Stimulated activated CD4-positive, alpha-beta T cell treated with anti-CD3 and anti-CD28 coated beads, Interleukin-12 subunit alpha, Interleukin-12 subunit beta, amount 100 ng/mL, for 48 hours (primary cell): Measurements from ENCODE around the gene ANK3.

Experiments
- DNase-seq, 3 donors: peaks; one replicate each; pipeline ENCODE4 v3.0.0-alpha.2; 2020; ENCODE audit warnings: low read depth in 2 of 3, low spot score in 1 of 3

The ANK3 gene

DNA sequence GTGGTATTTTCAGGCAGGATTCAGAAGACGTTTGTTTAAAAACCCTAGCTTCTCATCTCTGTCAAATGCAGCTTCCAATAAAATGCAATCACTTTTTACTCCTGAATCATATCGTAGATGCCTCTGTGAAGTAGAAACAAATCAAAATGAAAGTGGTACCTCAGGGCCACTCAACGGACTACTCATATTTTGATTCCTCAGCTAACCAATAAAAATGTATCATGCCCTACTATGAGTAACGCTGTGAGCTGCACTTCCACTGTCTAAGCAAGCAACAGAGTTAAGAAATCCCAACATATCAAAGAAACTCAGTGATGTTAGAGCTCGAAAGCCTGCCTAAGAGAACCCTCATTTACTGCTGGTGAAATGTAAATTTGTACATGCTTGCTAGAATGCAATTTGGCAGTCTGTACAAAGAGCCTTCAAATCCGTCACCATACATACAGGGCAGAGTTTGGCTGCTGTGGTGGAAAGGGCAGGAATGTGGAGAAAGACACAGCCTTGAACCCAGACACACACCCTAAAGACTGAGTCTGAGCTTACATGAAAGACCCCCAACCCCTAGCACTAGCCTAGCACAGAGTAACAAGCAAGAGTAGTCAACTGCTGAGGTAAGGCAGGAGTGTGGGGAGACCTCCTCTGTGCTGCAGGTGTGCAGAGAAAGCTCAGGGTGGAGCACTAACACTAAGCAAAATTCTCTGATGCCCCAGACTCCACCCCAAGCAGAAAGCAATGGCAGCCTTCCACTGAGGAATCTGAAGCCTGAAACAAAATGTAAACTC, 151.5 kb downstream of the ANK3 start:
- DNase-seq, result peak in 1 of 3 donors; percentile 25

DNA sequence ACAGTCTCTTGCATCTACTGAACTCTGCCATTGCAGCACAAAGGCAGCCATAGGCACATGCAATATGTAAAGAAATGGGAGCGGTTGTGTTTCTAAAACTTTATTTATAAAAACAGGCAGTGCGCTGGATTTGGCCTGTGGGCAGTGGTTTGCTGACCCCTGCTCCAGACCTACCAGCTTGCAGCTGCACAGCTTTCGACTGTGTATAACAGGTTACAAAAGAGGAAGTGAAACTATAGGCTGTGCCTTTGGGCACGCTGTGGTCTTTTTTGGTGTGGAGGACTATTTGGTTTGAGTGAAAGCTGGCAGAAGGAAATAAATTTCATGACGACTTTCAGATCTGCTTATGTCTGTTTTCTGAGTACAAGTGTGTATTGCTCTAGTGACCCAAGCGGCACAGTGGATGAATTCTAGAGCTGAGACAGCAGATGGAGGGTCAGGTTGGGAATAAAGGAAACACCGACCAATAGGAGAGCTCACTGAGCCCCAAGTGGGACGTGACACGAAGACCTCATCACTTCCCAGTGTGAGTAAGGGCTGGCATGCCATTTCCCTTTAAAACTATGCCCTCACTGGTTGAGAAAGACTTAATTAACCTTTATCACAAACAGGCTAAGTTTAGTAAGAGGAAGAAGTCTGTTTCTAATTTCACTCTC, 152.7 kb downstream of the ANK3 start:
- peak in 1 of 3 donors; percentile 2 for DNase-seq

DNA sequence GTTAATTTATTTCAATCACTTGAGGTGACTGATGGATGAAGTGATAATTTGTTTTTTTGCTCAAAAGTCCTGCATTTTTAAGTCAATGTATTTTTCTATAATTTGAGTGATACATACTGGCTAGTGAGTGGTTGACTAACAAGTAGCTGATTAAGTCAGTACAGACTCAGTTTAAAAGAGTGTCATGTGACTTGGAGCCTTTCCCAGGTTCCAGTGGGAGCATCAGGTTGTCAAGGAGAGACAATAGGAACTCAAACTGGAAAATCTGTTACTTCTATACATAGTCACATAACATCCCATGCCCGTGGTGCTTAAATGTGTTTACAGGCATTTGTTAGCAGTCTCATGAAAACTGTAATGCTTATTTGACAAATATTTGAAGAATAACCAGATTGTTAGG, 154.7 kb downstream of the ANK3 start:
- no peak for DNase-seq

DNA sequence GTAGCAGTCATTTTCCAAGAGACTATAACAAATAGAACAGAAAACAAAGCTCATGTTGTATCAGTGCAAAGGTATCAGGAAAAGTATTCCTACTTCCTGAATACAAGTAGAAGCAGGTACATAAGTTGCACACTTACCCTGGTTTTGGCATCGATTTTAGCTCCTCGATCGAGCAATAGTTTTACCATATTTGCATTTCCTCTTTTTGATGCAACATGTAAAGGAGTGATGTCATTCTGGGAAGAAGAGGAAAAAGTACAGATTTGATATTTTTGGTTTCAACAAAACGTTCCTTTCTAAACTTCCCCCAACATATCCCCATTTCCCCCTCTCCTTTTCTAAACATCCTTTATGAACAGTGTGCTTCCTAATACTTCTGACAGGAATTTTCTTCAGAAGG, 155.1 kb downstream of the ANK3 start:
- no peak for DNase-seq

DNA sequence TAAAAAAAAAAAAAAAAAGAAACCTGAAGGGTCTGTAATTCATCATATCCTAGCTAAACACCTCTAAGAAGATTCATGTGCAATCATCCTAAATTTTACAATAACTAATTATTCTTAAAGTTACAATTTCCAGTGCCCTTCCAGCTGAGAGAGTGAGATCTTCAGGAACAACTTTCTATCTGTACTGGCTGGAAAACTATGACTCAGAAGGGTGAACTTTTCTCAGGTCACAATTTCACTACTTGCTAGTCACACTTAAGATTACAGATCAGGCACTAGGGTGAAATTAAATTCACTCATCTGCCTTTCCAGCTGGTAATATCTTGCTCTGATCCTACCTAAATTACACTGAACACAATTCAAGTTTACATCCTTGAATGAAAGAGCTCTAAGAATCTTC, 158.8 kb downstream of the ANK3 start:
- DNase-seq, result no peak

DNA sequence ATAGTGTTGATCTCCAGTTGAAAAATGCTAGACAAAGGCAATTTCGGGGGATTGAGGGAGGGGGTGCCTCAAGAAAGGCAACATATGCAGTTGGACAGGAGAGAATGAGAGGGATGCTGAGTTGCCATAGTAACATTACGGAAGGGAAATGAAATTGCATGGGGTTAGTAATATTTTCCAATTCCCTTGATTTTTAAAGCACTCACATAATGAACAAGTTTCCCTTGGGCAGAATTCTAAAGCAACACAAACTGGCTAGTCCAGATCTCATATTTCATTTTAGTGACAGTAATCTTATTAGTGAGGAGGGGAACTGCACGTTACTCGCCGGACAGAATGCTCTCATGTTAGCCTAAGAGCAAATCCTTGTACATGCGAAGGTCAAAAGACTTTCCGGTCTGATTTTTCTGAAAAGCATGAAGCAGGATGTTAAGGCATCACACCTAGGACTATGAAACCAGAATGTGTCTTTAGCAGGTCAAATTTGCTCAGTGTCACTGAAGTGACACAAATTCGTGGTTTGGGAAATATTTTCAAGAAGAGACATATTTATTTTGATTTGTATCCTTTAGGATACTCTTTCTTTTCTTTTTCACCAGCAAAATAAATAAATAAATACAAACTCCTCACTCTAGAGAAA, 165.5 kb downstream of the ANK3 start:
- DNase-seq, result no peak

DNA sequence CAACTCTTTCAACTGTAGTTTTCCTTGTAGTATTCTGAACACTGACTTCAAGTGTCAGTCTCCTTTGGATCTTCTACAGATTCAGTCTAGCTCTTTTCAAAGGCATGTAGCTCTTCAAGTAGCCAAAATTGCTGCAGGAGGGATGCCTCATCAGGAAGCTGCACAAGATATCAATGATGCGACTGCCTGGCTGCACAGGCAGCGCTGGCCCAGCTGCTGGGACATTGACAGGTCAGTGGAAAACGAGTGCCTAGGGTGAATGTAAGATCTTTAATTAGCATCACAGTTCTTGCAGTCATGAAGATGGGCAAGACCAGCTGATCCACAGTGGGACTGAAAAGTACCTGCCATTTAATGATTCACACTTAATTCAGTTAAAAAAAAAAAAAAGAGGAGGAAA, 167.6 kb downstream of the ANK3 start:
- DNase-seq, result no peak

DNA sequence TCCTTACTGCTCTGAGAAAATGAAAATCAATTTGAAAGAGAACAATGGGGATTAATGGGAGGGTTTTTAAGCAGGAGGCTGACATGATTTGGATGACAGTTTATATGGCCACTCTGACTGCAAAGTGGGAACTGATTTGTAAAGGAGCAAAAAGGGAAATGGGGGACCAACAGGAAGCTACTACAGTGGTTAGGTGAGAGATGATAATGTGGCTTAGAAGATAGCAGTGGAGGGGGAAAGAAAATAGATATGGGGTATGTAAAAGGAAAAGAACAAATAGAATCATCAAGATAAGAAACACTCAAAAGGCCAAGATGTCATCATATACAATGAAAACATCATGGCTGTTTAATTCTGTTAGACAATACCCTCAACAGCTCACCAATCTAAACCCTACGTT, 177.5 kb downstream of the ANK3 start:
- DNase-seq, result no peak

DNA sequence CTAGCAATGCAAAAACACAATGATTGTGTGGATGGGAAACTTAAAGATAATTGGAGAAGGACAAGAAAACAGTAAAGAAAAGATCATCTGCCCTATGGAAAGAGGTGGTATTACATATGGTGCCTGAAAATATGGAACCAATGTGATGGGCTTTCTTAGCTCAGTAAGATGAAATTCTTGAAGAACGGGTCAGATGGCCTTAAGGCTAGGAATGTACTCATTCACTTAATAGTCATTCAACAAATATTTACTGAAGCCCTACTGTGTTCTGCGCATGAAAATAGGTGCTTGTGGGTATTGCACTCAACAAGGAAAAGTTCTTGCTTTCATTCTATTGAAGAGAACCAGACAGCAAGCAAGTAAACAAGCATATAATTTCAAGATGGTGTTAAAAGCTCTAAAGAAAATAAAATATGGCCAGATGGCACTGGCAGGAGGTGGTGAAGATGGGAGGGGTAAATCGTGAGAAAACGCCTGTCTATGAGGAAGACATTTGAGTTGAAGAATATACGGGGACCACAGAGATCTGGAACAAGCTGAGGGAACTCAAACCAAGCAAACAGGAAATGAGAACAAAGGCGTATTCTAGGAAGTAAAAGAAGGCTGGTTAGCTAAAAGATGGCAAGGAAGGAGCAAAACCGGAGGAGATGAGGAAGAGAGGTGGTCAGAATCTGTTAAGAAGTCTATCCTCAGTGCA, 179.7 kb downstream of the ANK3 start:
- no peak for DNase-seq

DNA sequence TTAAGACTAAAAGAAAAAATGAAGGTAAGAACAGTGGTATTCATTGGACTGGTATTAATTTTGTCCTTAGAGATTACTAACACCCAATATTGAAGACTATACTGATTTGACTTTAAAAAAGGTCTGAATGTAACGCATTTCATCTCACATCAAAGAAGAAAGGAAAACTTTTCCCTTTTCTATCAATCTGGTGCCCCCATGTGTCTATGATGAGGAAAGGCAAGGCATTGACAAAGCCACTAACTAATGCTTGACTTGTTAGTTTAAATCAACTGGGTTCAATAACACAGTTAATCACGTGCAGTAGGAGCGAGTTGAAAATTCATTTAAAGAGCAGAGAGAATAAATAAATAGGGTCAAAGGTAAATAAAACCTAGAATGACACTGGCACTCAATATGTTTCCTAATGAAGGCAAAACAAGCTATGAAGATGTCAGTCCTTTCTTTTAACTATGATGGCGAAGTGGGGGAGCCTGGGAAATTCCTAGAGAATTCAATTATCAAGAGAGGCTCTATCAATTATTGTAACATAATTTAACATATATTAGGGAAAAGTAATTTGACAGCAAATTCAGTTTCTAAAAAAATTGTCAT, 180.9 kb downstream of the ANK3 start:
- no peak for DNase-seq

DNA sequence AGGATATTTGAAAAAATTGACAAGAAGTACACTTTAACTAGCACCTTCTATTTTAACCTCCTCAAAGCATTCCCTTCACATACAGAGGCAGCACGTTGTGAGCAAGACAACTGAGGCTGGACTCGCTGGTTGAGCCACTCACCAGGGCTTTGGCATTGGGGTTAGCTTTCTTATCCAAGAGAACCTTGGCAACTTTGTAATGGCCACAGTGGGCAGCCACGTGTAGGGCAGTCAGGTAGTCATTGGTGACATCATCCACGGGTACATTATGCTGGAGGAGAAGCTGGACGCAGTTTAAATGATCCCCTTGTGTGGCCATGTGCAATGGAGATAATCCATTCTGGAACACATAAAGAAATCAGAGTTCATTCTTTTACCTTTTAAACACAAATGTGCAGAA, 181.8 kb downstream of the ANK3 start:
- DNase-seq, result no peak

DNA sequence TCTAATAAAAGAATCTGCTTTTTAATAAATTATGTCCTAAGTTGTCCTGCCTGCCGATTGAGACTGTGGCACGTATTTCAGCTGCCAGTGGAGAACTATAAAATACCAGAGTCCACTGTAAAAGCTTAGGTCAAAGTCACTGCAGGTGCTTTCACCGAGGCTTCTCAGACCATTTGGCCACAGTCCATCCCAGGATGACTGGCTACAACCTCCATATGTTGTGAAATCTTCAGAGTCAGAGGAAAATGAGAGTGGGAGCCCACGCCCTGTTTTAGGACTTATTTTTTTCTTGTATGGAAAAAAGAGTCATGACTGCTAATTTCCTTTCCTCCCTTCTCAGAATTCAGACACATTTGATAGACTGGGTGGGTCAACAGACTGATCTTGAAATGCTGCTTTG, 182.9 kb downstream of the ANK3 start:
- no peak for DNase-seq

DNA sequence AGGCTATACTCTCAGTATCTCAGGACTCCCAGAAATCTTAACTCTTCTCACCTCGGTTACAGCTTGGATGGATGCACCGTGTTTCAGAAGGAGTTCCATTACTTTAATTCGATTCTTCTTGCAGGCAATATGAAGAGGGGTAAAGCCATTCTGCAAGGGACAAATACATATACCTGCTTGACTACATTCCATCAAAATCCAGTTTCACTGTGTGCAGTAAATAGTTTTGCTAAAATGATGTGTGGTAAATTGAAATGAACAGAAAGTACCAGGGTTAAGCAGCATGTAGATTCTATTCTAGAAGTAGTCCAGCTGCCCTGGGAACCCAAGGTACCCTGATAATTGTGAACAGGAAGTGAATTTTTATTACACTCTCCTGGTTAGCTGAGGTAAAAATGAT, 183.9 kb downstream of the ANK3 start:
- no peak for DNase-seq

DNA sequence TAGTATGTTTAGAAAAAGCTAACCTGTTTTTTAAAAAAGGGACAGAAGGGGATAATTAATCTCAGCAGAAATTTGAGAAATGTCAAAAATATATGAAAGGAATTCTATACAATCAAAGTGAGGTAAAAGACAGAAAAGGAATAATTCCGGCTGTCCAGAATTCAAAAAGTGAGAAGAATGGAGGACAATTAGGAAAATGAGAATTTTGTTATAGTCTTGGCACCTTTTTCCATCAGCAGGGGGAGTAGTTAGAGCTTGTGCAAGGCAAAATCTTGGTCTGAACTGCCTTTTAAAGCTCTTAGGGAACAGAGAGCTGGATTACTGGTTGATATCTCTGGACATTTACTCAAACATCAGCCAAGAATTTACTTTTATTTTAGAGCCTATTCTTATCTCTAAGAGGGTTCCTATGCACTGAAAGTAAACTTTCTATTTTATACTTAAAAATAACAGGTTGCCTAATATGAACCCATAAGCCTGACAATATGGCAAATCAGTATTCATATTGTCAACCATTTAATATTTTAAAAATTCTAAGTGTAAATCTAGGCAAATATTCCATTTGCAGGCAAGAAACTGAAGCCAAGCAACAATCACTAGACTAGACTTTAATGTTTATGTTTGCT, 185.6 kb downstream of the ANK3 start:
- DNase-seq, result no peak

DNA sequence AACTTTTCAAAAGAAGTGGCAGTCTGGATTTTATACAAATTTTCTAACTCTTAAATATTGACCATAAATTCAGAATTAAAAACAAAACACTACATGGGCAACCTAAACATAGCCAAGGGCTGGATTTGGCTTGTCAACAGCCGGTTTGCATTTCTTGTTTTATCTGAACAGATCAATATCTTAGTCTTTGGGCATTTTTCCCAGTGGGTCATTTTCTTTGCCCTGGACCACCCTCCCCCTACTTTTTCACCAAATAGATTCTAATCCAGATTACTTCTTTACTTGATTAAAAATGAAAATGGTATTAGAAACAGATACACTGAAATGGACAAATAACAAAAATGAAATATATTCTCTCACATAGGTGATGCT, 189.0 kb downstream of the ANK3 start:
- no peak for DNase-seq

DNA sequence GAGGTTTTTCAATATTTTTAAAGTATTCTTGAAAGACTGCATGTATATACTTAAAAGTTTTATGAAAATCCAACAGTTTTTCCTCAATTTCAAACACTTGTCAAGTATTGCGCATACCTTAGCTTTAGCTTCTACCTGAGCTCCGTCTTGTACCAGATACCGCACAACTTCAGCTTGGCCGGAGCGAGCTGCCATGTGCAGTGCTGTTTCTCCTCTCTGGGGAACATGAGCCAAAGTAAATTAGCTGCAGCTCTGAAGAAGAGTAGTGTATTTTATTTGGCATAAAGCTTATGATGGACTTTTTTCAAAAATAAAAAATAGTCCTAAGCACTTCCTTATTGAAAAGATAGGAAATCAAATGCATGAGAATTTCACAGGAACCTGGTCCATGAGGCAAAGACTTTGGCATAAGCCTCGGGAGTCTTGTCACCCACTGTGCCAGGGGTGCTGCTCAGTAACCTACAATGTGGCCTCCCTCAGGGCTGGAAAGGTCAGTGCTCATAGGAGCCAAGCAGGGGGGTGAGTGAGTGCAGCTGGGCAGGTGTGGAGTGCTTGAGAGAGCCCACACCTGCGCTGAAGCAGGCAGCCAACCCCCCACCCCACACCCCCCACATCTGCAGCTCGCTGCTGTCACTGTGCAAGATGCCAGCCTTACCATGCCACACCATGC, 189.5 kb downstream of the ANK3 start:
- no peak for DNase-seq

DNA sequence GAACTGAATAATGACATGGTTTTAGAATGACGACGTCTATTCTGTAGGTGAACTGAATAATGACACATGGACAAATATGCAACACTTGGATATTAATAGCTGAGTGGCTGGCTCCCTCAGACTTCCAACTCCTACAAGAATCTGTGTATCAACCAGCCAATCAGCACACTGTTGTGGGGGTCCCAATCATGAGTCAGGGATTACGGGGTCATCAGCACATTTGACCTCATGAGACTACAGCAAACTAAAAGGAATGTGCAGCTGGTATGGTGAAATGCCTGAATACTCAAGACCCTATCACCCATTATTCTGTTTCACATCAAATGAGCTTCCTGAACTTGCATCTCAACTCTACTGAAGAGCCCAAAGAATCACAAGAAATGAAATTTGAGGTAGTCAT, 192.5 kb downstream of the ANK3 start:
- no peak for DNase-seq

DNA sequence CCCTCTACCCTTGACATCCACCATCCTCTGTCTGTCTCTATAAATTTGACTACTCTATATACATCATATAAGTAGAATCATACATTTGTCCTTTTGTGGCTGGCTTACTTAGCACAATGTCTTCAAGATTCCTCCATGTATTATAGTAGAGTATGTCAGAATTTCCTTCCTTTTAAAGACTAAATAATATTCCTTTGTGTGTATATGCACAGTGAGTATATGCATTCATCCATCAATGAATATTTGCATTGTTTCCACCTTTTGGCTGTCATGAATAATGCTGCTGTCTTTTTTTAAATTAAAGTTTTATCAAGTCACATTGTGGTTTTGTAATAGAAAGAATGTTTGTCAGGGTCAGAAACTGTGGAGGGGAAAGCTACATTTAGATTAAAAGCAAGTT, 195.3 kb downstream of the ANK3 start:
- DNase-seq, result no peak

DNA sequence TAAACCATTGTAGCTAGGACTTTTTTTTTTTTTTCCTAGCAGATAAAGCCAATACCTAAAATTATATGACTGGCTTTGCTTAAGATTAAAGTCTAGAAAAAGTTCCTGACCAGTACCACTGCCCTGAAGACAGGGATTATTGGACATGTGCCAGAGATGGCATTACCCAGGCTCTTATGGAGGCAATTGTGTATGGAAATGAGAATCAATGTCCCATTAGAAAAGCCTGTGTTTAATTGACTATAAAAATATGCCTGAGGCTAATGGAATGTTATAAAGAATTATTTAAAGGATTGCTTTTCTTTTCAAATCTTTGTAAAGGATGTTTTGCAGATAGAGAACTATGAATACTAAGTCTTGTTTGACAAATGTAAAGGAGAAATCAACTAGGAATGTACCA, 196.7 kb downstream of the ANK3 start:
- DNase-seq, result no peak

DNA sequence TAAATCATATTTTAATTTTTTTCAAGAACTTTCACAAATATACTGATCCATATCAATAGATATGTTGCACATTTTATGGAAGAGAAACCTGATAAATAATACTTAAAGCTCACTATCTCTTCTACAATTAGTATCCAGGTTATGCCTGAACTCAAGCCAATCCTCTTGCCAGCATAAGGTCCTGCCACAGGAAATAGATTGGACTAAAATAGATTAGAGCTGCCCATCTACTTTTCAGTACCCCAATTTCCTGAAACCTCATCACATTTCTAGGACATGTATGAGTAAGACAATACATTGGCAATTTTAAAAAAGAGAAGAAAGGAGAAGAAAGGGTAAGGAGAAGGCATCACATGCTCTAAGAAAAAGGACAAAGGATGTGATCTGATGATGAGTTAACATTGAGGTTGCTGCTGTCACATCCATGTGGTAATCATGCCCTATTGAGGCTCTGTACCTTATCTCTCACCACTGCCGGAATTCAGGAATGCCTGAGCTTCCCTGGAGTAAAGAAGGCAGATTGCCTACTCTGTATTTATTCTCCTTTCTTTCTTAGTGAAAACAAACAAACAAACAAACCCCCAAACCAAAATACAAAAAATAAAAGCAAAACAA, 199.7 kb downstream of the ANK3 start:
- no peak for DNase-seq
